Right forelimb (tissue), 1 donor: ENCODE measurements around the gene PFKL.
"Not testable (repeated sequence)": the region's sequence is repeated elsewhere in the genome, so short reads cannot be mapped to it uniquely, and the experiment has no call there.

Source experiments
- DNase-seq: peaks from one replicate; pipeline ENCODE4 v3.0.0-alpha.2; 2018

PFKL gene

DNA sequence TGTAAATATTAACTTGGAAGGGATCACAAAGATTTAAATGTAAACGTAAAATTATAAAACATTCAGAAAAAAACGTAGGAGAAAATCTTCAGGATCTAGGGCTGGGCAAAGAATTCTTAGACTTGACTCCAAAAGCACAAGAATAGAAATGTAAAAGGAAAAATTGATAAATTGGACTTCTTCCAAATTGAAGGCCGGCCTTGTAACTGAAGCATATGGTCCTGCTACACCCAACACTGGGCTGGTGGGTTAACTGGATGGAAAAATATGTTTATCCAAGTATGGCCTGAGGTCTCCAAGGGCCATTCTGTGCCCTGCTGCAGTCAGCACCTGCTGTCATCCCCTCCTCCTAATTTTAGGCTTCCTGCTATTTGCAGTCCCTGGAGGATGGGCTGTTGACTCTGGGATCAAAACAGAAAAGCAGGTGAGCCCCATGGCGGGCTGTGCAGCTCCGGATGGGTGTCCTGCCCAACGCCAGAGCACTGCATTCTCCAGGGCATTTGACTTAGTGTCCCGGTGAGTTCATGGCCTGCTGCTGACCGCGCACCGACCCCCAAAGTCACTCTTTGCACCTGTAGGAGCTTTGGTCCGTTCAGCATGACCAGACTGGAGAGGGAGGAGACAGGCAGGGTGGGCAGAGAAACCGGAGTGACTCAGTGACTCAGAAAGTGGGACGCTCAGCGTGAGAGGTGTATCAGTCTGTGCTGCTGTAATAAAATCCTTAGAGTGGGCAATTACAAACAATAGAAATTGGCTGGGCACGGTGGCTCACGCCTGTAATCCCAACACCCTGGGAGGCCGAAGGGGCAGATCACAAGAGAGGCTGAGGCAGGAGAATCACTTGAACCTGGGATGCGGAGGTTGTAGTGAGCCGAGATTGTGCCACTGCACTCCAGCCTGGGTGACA, 20.2 kb upstream of the PFKL start:
- no peak for DNase-seq

DNA sequence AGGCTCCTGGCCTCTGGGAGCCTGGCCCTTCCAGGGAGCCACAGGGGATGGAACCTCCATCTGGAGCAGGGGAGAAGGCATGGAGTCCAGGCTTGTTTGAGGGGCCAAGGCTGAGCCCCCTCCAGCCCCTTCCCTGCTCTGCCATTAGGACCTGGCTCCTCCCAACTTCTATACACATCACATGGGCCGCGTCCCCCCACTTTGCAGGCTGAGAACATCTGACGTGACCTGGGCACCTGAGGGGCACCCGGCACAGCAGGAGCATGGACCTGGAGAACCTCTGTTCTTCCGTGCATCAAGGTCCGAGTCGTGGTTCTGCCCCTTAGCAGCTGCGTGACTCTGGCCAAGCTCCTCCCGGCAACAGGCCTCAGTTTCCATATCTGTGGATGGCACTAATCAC, 18.1 kb upstream of the PFKL start:
- DNase-seq, result peak; percentile 24

DNA sequence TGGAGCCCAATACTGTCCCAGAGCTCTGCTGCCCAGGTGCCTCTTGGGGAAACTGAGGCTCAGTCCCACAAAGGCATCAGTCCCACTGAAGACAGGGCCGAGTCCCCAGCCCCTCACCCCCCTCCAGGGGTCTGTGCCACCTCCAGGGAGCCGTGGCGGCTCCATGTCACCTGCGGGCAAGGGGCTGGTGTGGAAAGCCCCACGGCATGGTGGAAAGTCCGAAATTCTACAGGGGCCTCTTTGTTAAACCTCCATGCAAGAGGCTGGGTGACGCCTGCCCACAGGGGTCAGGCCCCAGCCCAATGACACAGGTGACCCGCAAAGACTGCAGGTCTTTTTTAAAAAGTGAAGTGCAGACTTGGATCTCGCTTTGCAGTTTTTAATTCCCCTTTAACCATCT, 17.5 kb upstream of the PFKL start:
- DNase-seq, result no peak

DNA sequence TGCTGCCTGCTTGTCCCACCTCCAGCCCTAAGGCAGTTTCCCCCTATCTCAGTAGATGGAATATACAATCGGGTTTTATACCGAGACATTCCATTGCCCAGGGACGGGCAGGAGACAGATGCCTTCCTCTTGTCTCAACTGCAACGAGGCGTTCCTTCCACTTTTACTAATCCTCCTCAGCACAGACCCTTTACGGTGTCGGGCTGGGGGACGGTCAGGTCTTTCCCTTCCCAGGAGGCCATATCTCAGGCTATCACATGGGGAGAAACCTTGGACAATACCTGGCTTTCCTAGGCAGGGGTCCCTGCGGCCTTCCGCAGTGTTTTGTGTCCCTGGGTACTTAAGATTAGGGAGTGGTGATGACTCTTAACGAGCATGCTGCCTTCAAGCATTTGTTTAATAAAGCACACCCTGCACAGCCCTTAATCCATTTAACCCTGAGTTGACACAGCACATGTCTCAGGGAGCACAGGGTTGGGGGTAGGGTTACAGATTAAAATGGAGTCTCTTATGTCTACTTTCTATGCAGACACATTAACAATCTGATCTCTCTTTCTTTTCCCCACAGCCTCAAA, 16.6 kb upstream of the PFKL start:
- not testable (repeated sequence) for DNase-seq

DNA sequence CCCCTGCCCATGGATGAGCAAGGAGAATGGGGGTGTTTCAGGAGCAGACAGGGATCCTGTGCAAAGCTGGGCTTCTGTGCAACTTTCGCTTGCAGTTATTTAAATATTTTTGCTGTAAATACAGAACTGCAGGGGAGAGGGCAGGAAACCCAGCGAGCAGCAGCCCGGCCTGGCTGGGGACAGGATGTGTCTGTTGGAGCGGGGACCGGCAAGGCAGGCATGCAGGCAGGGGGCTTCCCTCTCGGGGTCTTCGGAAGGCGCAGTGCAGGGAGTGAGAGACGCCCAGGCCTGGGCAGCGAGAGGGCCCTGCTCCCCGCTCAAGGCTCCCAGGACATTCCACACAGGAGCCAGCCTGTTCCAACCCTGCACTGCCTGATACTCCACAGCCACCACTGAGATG, 15.9 kb upstream of the PFKL start:
- DNase-seq, result peak; percentile 35

DNA sequence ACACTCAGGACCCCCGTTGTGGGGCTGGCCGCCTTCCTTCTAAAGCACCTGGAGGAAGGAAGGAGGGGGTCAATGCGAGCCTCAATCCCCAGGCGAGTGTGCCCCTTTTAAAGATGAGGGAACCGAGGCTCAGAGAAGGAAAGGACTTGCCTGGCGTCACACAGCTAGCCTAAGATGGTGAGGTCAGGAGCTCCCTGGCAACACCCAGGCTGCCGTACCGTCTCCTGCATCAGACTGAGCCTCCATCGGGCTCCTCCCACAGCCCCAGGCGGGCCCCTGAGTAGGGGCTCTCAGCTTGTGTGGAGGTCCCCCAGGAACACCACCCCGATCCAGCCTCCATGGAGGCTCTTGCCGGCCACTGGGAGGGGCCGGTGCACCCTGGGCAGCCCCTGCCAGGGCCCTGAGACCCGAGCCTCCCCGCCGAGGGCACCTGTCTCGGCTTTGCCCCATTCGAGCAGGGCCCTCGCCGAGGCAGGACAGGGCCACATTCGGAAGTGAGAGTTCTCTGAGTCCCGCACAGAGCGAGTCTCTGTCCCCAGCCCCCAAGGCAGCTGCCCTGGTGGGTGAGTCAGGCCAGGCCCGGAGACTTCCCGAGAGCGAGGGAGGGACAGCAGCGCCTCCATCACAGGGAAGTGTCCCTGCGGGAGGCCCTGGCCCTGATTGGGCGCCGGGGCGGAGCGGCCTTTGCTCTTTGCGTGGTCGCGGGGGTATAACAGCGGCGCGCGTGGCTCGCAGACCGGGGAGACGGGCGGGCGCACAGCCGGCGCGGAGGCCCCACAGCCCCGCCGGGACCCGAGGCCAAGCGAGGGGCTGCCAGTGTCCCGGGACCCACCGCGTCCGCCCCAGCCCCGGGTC, 14.5 kb upstream of the PFKL start, which contains the start of gene AIRE:
AIRE (plus strand) TSS at position 739 of the 855 bp plus-strand sequence. CDS start 131 bp downstream, outside the sequence.
- DNase-seq, result peak; percentile 45

DNA sequence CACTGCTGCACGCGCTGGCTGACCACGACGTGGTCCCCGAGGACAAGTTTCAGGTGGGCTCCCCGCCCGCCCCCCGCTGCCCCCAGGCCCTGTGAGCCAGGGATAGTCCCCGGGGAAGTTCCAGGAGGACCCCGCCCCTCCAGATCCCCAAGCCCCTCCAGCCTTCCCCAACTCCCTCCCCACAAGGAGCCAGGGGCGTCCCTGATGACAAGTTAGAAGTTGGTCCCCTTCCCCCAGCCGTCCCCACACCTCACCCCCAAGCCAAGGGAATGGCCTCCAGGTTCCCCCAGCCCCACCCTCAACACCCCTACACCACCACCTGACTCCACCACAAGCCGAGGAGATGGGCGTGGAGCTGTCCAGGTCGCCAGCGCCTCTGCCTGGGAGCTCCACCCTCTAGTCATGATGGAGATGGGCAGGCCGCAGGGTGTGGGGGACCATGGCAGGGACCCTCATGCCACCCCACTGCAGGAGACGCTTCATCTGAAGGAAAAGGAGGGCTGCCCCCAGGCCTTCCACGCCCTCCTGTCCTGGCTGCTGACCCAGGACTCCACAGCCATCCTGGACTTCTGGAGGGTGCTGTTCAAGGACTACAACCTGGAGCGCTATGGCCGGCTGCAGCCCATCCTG, 13.7 kb upstream of the PFKL start:
- peak; percentile 29 for DNase-seq

DNA sequence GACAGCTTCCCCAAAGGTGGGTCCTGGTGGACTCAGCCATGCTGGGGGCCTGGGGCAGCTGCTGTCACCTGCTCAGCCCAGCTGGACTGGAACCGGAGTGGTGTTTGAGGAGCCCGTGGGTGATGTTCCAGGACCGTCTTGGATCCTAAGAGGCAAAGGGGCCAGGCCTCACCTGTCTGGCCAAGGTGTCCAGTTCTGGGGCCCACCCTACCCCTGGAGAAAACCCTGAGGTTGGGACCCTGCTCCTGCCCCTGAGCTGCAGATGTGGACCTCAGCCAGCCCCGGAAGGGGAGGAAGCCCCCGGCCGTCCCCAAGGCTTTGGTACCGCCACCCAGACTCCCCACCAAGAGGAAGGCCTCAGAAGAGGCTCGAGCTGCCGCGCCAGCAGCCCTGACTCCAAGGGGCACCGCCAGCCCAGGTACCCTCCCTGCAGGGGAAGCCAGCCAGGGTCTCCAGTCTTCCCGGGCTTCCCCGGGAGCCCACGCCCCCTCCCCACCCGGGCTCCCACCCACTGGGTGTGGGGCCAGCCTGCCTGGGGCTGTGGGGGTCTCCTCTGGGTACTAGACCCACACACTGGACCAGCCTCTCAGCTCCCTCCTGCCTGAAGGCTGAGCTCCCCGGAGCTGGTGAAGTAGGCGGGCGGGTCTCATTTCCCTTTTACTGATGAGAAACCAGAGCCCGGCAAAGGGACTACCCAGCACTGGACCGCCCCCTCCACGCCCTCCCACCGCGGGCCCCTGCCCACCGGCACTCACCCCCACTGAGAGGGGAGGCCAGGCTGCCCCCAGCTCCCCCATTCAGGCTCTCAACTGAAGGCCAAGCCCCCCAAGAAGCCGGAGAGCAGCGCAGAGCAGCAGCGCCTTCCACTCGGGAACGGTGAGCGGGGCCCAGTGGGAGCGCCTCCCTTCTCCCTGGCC, 12.9 kb upstream of the PFKL start:
- peak; percentile 38 for DNase-seq

DNA sequence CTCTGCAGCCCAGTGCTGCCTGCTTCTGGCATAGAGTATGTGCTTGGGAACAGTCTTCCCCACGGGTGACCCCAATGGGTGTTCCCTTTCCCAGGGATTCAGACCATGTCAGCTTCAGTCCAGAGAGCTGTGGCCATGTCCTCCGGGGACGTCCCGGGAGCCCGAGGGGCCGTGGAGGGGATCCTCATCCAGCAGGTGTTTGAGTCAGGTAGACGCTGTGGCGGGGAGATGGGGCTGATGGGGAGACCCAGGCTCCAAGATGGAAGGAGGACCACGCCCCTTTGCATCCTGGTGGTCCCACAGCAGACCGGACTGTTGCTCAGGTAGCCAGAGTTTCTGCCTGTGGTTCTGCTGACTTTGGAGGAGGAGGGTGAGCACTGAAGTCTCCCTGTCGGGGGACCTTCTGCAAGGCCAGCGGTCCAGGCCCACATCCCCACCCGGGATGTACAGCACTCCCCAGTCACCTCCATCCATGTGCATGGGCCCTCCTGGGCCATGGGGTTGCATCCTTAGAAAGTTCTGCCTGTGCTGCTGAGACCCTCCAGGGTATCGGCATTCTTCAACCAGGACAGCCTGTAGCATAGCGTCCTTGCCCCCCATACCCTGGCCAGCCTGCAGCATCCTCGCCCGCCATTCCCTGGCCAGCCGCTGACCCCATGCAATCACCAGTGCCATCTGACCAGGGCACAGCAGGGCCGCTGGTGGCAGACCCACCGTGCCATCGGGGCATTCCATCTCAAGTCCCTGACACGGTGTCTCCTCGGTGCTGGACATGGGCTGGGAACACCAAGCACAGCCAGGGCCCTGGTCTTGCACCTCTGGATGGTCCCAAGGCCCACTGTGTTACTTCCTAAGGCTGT, 11.4 kb upstream of the PFKL start:
- peak; percentile 22 for DNase-seq

DNA sequence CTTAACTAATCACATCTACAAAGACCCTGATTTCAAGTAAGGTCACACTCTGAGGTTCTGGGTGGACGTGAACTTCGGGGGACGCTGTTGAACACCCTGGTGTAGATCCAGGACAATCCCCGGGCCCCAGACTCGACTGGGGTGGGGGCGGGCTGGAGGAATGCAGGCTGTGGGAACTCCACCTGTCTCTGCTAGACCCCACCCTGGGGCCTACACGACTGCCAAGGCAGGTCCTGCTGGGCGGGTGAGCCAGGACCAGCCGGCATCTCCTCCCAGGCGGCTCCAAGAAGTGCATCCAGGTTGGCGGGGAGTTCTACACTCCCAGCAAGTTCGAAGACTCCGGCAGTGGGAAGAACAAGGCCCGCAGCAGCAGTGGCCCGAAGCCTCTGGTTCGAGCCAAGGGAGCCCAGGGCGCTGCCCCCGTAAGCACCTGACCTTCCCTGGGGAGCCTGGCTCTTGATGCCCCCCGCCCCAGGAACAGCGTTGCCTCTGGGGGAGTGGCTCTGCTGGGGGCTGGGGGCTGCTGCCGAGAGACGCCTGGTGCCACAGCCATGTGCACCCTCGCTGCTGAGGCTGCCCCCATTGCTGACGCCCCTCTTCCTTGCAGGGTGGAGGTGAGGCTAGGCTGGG, 10.4 kb upstream of the PFKL start:
- peak; percentile 30 for DNase-seq

DNA sequence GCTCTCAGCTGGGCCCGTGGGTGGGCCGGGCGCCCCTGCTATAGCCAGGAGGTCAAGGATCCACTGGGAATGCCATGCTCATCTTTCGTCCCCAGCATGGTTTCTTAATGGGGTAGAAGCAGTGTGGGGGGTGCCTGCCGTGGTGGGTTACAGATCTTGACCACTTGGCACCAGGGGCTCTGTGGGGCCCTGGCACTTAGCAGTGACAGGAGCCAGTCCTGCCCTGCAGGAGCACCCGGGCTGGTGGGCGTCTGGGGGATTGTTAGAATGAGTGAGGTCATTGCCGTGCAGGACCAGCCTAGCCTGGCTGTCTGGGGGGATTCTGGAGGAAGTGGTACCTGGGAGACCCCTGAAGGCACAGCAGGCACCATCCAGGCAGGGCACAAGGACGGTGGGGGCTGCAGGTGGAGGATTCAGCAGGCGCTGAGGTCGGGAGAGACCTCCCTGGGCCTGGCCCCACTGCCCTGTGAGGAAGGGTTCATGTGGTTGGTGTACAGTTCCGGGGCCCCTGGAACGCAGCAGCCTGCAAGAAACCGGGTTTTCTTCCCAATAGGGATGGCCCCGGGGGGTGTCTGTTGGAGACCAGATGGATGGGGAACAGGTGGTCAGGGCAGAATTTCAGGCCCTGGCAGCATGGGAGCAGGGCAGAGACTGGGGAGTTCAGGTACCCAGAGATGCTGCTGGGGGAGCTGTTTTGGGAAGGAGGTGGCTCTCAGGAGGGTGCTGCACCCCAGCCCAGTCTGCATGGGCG, 9.4 kb upstream of the PFKL start:
- DNase-seq, result no peak

DNA sequence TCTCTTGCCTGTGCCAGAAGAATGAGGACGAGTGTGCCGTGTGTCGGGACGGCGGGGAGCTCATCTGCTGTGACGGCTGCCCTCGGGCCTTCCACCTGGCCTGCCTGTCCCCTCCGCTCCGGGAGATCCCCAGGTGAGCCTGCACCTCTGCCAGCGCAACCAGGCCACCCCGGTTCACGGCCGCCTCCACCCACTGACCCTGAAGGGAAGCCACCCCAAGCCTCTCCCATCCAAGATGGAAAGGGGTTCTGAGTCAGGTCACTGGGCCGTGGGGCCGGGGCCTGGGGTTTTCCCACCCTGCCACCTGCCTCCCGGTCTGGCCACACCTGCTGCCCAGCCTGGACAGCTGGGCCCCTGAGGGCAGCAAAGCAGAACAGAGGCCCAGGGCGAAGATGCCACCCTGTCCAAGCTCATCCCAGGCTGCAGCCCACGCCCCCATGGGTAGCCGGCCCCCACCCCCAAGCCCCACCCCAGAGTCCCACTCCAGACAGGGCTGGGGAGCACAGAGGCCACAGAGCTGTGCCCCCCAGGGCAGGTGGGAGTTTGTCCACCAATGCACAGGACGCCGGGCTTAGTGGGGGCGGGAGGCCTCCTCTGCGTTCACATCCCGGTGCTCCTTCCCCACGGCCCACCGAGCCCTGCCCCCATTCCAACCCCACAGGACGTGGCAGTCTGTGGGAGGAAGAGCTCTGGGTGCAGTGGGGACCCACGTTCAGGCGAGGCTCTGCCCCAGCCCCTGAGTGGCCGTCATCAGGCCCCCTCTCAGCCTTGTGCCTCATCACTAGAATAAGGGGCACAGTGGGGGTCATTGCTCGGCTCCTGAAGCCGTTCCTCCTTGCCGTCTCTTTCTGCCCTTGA, 8.5 kb upstream of the PFKL start:
- DNase-seq, result no peak

DNA sequence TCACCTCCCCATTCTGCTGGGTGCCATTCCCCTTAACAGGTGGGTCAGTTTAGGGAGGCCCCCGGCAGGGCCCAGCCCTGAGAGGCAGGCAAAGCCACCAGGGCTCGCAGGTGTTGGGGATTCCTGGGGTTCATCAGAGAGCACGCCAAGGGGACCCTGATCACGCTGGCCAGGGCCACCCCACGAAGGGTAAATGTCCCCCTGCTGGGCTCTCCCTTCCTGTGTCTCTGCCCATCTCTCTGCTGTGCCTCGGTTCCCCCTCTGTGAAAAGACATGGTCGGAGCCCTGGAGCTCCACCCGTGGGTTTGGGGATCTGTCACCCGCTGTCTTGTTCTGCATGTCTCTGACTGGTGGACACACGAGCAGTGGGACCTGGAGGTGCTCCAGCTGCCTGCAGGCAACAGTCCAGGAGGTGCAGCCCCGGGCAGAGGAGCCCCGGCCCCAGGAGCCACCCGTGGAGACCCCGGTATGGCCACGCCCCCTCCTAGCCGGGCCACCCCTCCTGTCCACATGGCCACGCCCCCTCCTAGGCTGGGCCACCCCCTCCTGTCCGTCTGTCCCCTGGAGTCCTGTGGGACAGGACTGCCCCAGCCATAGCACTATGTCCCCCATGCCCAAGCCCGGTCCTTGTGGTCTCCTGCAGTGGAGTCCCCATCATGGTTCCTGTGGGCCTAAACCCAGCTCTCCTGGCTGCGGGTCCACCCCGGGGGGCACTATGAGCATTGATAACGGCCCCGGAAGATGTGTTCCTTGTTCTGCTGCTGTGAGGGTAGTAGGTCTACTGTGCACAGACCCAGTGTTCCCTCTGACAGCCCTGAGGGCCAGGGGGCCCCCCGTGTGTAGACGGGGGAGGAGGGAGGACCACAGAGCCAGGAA, 7.7 kb upstream of the PFKL start:
- DNase-seq, result no peak

DNA sequence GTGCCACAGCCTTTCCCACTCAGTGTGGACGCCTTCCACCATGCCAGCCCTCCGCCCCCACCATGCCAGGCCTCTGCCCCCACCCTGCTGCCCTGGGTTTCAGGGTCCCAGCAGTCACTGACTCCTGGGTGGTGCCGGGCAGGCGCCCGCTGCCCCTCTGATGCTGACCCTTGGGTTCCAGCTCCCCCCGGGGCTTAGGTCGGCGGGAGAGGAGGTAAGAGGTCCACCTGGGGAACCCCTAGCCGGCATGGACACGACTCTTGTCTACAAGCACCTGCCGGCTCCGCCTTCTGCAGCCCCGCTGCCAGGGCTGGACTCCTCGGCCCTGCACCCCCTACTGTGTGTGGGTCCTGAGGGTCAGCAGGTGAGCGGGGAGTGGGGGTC, 7.0 kb upstream of the PFKL start:
- no peak for DNase-seq

DNA sequence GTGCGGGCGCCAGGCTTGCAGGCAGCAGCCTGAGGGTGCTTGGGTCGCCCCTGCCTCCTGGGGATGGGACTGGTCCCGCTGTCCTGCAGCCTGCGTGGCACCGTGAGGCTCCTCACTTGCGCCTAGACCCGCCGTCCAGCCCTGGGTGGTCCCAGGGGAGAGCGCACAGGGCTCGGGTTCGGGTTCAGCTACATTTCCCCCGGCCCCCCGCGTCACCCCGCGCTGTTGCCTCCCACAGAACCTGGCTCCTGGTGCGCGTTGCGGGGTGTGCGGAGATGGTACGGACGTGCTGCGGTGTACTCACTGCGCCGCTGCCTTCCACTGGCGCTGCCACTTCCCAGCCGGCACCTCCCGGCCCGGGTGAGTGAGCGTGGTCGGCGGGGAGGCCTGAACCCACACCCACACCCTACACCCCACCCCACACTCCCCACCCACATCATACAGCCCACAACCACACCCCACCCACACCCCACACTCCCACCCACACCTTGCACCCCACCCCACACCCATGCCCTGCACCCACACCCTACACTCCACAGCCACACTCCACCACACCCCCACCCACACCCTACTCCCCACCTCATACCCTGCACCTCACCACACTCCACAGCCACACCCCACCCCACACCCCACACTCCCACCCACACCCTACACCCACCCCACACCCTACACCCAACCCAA, 6.2 kb upstream of the PFKL start:
- DNase-seq, result no peak

DNA sequence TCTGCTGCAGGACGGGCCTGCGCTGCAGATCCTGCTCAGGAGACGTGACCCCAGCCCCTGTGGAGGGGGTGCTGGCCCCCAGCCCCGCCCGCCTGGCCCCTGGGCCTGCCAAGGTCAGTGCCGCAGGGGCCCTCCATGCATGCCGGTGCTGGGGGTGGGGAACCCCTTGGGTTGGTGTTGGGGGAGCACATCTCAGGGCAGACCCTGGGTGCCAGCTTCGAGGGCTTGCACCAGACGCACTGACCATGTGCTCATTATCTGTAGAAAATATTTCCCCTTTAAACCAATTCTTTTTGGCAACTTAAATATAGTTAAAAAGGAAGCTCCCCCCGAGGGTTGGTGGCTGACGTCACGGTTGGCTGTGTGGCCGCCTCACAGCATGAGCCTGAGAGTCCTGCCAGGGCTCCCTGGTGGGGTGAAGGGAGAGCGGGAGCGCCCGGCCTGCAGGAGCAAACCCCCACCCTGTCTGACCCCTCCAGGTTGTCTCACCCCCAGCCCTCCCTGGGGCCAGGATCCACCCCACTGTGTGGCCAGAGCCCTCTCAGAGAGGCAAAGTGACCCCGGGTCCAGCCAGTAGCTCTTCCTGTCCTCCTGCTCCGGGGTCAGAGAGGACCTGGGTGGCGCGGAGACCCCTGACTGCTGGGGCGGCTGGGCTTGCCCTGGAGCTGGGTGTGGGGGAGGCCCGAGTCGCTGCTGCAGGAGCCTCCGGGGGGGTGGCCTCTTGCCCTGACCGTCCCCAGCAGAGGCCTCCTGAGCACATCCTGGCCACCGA, 5.3 kb upstream of the PFKL start:
- DNase-seq, result peak; percentile 71
